Measurements from ENCODE around the gene S100A1.

Gene S100A1

DNA sequence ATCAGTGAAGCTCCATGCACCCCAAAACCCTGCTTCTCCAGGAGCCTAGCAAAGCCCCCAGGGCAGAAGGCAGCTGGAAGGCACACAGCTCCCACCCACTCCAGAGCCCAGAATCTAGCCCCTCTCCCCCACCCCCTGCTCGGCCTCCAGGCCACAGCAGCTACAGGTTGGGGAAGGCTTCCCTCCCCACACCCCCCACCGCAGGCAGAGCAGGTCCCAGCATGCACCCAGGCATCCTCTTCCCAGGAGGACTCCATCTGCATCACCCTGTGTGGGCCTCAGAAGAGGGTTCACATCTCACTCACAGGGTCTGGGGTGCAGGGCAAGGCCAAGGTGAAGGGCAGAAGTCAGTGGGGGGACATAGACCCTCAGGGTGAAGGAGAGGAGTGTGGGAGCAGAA, 12.8 kb upstream of the S100A1 start:
- H3K27me3 Mint-ChIP-seq = no peaks in the 10 kb centered on the region
- H3K4me1 Mint-ChIP-seq (ENCODE audit: low read depth) = peaks cover 4% of the 10 kb centered on the region
- H3K9me3 Mint-ChIP-seq = no peaks in the 10 kb centered on the region
- no peaks in the 10 kb centered on the region for H3K36me3 Mint-ChIP-seq (ENCODE audit: low read depth)
- no peak overlapping the region for H3K4me3 Mint-ChIP-seq
- H3K27ac Mint-ChIP-seq = no peak overlapping the region

DNA sequence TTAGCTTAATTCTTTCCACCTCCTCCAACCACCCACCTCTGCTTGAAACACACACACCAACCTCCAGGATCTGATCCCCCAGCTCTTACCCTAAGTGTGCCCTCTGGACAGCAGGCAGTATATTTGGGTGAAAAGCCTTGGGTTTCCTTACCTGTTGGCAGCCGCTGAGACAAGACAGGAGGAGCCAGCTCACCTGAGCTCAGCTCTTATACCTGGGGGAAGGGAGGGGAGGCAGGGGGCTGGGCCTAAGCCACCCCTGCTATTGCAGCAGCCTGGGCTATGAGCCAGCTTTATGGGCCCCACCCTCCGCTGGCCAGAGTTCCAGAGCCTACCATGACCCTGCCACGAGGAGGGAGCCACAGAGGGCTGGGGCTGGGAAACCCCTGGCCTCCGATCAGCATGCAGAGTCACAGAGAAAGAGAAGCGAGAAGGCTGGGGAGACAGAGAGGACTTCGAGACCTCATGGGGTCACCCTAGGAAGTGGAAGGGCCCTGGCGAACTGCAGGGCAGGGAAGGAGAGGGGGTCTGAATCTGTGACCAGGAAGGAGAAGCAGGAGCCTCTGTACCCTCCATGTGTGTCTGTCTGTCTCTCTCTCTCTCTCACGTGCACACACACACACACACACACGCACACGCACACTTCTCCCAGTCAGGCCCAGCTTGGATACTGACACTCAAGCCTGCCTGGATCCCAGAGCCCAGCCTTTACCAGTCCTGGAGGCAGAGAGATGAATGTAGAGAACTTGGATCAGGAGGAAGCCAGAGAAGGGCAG, 11.9 kb upstream of the S100A1 start, which contains the start of gene S100A14:
Gene S100A14 (minus strand): TSS at position 182 of the 773 bp plus-strand sequence. CDS start 467 bp downstream, outside the sequence.
- Mint-ChIP-seq H3K36me3 (ENCODE audit: low read depth) (no peaks in the 10 kb centered on the region), H3K27ac (no peak within 1 kb of the TSS), H3K27me3 (no peaks in the 10 kb centered on the region), H3K4me1 (ENCODE audit: low read depth) (peaks cover 4% of the 10 kb centered on the region), H3K9me3 (no peaks in the 10 kb centered on the region), H3K4me3 (no peak within 1 kb of the TSS)

DNA sequence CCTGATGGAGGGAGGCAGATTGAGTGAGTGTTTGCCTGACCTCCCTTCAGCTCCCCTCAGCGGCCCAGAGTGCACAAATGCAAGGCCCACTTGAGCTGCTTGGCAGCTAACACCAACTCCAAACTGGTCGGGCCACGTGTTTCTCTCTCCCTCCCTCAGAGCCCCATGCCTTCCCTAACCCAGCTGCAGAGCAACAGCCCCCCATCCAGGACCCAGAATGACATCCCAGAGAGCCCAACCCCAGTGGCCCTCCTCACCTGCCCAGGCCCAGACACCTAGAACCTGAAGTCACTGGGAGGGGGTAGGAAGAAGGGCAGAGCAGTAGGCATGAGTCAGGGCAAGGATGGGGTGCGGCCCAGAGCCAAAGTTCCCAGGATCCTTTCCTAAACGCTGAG, 11.3 kb upstream of the S100A1 start:
- H3K4me1 Mint-ChIP-seq (ENCODE audit: low read depth) = peaks cover 4% of the 10 kb centered on the region
- no peaks in the 10 kb centered on the region for H3K27me3 Mint-ChIP-seq
- no peak overlapping the region for H3K4me3 Mint-ChIP-seq
- H3K9me3 Mint-ChIP-seq = no peaks in the 10 kb centered on the region
- no peak overlapping the region for H3K27ac Mint-ChIP-seq
- no peaks in the 10 kb centered on the region for H3K36me3 Mint-ChIP-seq (ENCODE audit: low read depth)

DNA sequence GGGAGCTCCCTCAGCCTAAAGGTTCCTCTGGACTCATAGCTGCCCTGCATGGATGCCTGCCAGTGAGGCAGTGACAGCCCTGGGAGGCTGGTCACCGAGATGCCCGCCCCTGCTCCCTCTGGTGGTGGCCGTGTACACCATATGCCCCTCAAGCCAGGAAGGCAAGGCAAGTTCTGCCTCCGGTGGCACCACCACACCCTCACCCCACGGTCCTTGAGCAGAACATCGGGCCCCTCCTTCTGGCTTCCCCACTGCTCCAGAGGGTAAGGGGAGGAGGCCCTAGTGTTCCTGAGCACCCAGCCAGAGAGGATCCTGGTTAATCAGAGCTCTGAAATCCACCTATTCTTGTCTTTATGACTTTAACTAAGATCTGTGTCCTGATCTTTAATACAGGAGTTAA, 10.6 kb upstream of the S100A1 start:
- Mint-ChIP-seq H3K9me3 (no peaks in the 10 kb centered on the region), H3K36me3 (ENCODE audit: low read depth) (no peaks in the 10 kb centered on the region), H3K4me1 (ENCODE audit: low read depth) (peaks cover 4% of the 10 kb centered on the region), H3K4me3 (no peak overlapping the region), H3K27me3 (no peaks in the 10 kb centered on the region), H3K27ac (no peak overlapping the region)

DNA sequence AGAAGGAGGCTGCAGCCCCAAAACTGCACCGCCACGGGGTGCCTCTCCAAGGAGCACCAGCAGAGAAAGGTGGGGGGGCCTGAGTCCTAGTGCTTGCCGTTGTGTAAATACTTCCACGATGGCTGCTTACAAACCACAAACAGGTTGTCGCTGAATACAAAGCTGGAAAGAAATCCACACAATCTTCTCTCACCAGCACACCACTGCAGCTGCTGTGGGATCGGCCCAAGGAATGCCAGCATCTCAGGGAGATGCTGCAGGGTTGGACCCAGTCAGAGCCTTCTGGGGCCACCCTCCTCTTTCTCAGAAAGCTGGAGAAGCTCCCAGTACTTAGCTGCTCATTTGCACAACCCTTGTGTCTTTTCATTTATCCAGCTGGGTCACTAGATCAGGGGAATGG, 9.1 kb upstream of the S100A1 start:
- H3K27me3 Mint-ChIP-seq = no peaks in the 10 kb centered on the region
- H3K36me3 Mint-ChIP-seq (ENCODE audit: low read depth) = no peaks in the 10 kb centered on the region
- no peak overlapping the region for H3K4me3 Mint-ChIP-seq
- H3K27ac Mint-ChIP-seq = no peak overlapping the region
- H3K4me1 Mint-ChIP-seq (ENCODE audit: low read depth) = peaks cover 4% of the 10 kb centered on the region
- no peaks in the 10 kb centered on the region for H3K9me3 Mint-ChIP-seq

GRCh38 chr1:153623101-153623500, 5.1 kb upstream of the S100A1 start:
- H3K9me3 Mint-ChIP-seq = no peaks in the 10 kb centered on the region
- no peak overlapping the region for H3K27ac Mint-ChIP-seq

GRCh38 chr1:153624965-153625611, 3.1 kb upstream of the S100A1 start:
- Mint-ChIP-seq H3K4me3 (no peak overlapping the region), H3K4me1 (ENCODE audit: low read depth) (peaks cover 4% of the 10 kb centered on the region), H3K27me3 (no peaks in the 10 kb centered on the region), H3K36me3 (ENCODE audit: low read depth) (no peaks in the 10 kb centered on the region), H3K27ac (no peak overlapping the region), H3K9me3 (no peaks in the 10 kb centered on the region)

More at GRCh38 chr1:153623101-153623500, 5.1 kb upstream of the S100A1 start:
- H3K4me3 Mint-ChIP-seq = no peak overlapping the region
- H3K27me3 Mint-ChIP-seq = no peaks in the 10 kb centered on the region
- no peaks in the 10 kb centered on the region for H3K36me3 Mint-ChIP-seq (ENCODE audit: low read depth)
- peaks cover 4% of the 10 kb centered on the region for H3K4me1 Mint-ChIP-seq (ENCODE audit: low read depth)

DNA sequence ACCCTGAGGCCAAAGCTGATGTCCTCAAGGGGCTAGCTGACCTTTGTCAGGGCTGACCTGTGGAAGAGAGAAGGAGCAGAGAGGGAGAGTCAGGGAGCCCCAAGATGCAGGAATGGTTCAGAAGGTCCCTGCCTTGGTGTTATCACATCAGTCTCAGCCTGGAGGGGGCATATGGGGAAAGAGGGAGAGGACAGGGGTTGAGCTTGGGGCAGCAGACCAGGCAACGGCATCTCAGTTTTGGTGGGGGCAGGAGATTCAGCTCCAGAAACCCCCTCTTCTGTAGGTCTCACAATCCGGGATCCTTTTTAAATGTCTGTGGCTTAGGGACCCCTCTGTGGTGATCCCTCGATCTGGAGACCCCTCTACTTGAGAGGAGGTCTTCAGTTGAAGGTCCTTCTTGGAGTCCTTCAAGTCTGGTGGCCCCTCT, 1.7 kb upstream of the S100A1 start:
- H3K4me3 Mint-ChIP-seq = no peak overlapping the region
- no peaks in the 10 kb centered on the region for H3K9me3 Mint-ChIP-seq
- no peak overlapping the region for H3K27ac Mint-ChIP-seq
- H3K4me1 Mint-ChIP-seq (ENCODE audit: low read depth) = peaks cover 11% of the 10 kb centered on the region
- no peaks in the 10 kb centered on the region for H3K27me3 Mint-ChIP-seq
- H3K36me3 Mint-ChIP-seq (ENCODE audit: low read depth) = no peaks in the 10 kb centered on the region

GRCh38 chr1:153626904-153627714, 1.1 kb upstream of the S100A1 start, which contains the start of gene S100A13:
Gene S100A13 (minus strand): TSS chr1:153627505. CDS start chr1:153626472, 1,033 bp downstream.
- no peaks in the 10 kb centered on the region for H3K36me3 Mint-ChIP-seq (ENCODE audit: low read depth)
- H3K4me3 Mint-ChIP-seq = no peak within 1 kb of the TSS
- H3K27me3 Mint-ChIP-seq = no peaks in the 10 kb centered on the region
- peaks cover 17% of the 10 kb centered on the region for H3K4me1 Mint-ChIP-seq (ENCODE audit: low read depth)
- H3K27ac Mint-ChIP-seq = no peak within 1 kb of the TSS
- no peaks in the 10 kb centered on the region for H3K9me3 Mint-ChIP-seq

- no peaks in the 10 kb centered on the region for H3K9me3 Mint-ChIP-seq
- H3K27ac Mint-ChIP-seq = no peak overlapping the region
- H3K36me3 Mint-ChIP-seq (ENCODE audit: low read depth) = no peaks in the 10 kb centered on the region
- peaks cover 30% of the 10 kb centered on the region for H3K4me1 Mint-ChIP-seq (ENCODE audit: low read depth)
- H3K27me3 Mint-ChIP-seq = no peaks in the 10 kb centered on the region
- no peak overlapping the region for H3K4me3 Mint-ChIP-seq
These were observed 556 bp downstream of the S100A1 start for GRCh38 chr1:153628638-153629342.

DNA sequence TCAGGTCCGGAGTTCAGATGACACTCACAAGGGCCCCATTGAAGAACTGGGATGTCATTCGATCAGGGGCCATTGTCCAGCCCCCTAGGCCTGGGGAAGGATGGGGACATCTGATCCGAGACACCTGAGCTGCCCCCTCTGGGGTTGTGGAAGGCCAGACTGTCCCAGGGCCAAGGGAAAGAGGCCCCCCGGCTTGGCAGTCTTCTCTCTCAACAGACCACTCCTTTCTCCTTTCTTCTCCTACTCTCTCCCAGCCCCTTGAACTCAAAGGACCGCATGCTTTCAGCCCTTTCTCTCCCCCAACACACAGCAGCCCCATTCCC, 1.1 kb downstream of the S100A1 start:
- H3K27ac Mint-ChIP-seq = no peak overlapping the region
- peaks cover 2% of the 10 kb centered on the region for H3K36me3 Mint-ChIP-seq (ENCODE audit: low read depth)
- peaks cover 31% of the 10 kb centered on the region for H3K4me1 Mint-ChIP-seq (ENCODE audit: low read depth)
- no peaks in the 10 kb centered on the region for H3K9me3 Mint-ChIP-seq
- no peak overlapping the region for H3K4me3 Mint-ChIP-seq
- no peaks in the 10 kb centered on the region for H3K27me3 Mint-ChIP-seq

DNA sequence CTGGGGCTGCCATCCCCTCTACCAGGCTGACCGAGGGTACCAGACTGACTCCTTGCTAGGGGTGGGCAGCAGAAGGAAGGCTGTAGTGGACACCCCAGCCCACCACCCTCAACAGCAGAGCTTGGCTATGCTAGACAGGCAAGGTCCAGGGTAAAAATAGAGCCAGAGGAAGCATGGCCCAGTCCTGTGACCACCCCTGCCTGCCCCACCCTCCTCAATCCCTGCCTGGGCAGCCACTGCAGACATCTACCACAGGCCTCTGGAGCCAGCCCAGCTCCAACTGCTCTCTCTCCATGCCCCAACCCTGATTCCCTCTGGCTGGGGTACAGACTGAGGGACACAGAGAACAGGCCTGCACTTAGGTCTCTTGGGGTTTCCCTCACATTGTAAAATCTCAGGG, 1.7 kb downstream of the S100A1 start:
- H3K36me3 Mint-ChIP-seq (ENCODE audit: low read depth) = peaks cover 6% of the 10 kb centered on the region
- H3K4me3 Mint-ChIP-seq = no peak overlapping the region
- no peaks in the 10 kb centered on the region for H3K9me3 Mint-ChIP-seq
- H3K27me3 Mint-ChIP-seq = no peaks in the 10 kb centered on the region
- H3K27ac Mint-ChIP-seq = no peak overlapping the region
- H3K4me1 Mint-ChIP-seq (ENCODE audit: low read depth) = peaks cover 32% of the 10 kb centered on the region

DNA sequence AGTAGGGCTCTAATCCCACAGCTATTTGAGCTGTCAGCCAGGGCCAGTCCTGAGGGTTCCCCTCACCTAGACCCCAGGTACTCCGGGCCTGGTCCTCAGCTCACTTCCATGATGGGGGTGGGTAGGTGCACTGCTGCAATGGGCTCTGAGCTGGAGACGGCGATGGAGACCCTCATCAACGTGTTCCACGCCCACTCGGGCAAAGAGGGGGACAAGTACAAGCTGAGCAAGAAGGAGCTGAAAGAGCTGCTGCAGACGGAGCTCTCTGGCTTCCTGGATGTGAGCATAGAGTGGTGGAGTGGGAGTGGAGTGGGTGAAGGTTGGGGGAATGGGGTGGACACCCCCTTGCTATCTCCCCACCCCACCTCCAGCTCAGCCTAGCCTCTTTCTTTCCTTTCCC, 2.1 kb downstream of the S100A1 start:
- Mint-ChIP-seq H3K4me3 (no peak overlapping the region), H3K27ac (no peak overlapping the region), H3K27me3 (no peaks in the 10 kb centered on the region), H3K9me3 (no peaks in the 10 kb centered on the region), H3K4me1 (ENCODE audit: low read depth) (peaks cover 34% of the 10 kb centered on the region), H3K36me3 (ENCODE audit: low read depth) (peaks cover 9% of the 10 kb centered on the region)

DNA sequence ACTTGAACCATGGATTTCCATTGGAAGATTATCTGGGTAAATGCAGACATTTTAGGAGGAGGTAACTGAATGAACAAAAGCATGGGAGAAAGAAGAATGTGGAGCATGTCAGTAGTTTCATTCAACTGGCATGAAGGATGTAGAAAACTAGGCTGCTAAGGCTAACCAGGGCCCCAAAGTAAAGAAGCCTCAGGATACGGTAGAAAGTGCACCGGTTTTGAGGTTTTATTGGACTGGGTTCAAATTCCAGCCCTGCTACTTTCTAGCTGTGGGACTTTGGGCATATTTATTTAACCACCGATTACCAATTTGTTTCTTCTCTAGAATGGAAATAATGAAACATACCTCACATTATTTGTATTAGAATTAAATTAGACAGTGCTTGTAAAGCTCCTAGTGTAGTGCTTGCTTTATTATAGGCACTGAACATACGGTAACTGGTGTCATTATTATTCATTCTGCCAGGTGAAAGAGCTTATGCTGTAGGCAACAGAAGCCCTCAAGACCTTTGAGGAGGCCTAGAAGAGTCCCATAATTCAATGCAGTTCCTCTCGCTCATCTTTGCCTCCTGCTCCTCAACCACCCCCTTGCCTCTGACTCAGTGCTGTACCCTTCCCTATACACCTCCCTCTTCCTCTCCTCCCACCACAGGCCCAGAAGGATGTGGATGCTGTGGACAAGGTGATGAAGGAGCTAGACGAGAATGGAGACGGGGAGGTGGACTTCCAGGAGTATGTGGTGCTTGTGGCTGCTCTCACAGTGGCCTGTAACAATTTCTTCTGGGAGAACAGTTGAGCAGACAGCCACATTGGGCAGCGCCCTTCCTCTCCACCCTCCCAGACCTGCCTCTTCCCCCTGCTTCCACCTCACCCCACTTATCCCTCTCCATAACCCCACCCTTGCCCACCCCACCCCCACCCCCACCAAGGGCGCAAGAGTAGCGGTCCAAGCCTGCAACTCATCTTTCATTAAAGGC, 3.1 kb downstream of the S100A1 start:
- H3K27me3 Mint-ChIP-seq = no peaks in the 10 kb centered on the region
- no peaks in the 10 kb centered on the region for H3K9me3 Mint-ChIP-seq
- peaks cover 43% of the 10 kb centered on the region for H3K4me1 Mint-ChIP-seq (ENCODE audit: low read depth)
- H3K27ac Mint-ChIP-seq = peak overlapping the region; percentile 73
- peaks cover 18% of the 10 kb centered on the region for H3K36me3 Mint-ChIP-seq (ENCODE audit: low read depth)
- H3K4me3 Mint-ChIP-seq = no peak overlapping the region
